ENCODE results near the gene MED27.

- TF ChIP-seq CTCF (IDR thresholded peaks at IDR 0.05; ENCODE audit: borderline replicate concordance, extremely low read depth, low read length, poor library complexity, severe bottlenecking) (no peak), EZH2 (IDR thresholded peaks at IDR 0.05; ENCODE audit: borderline replicate concordance, low read depth, low read length, severe bottlenecking) (no peak)
These were observed 200.3 kb downstream of the MED27 start for GRCh38 chr9:131879181-131879910.

All from DND-41 (cell line).